GM18507 (cell line): ENCODE results near the gene ZBTB34.

Experiments used
- DNase-seq: peaks from one replicate; pipeline ENCODE4 v3.0.0; 2011; ENCODE audit warnings: low read depth; ENCODE audit not compliant: insufficient read length; ENCODE audit errors: extremely low spot score
- FAIRE-seq: peaks from 2 replicates; lab custom pipeline; 2011; peaks lifted over from hg19 to GRCh38; lab: Jason Lieb, UNC

Gene ZBTB34

GRCh38 chr9:126872516-126872915 is 12.1 kb downstream of the ZBTB34 start:
- no peak for DNase-seq

GRCh38 chr9:126874546-126875314 is 14.3 kb downstream of the ZBTB34 start:
- FAIRE-seq (no peak), DNase-seq (no peak)

More at GRCh38 chr9:126872516-126872915, 12.1 kb downstream of the ZBTB34 start:
- FAIRE-seq: peak; percentile 82

- no peak for DNase-seq
- FAIRE-seq: no peak
Measured at GRCh38 chr9:126875756-126876510, 15.5 kb downstream of the ZBTB34 start.

- DNase-seq (no peak), FAIRE-seq (no peak)
Measured at GRCh38 chr9:126876531-126876930, 16.1 kb downstream of the ZBTB34 start.

GRCh38 chr9:126877418-126877817 is 17.0 kb downstream of the ZBTB34 start:
- DNase-seq (no peak), FAIRE-seq (no peak)

GRCh38 chr9:126879288-126879687 is 18.8 kb downstream of the ZBTB34 start:
- no peak for DNase-seq
- no peak for FAIRE-seq

GRCh38 chr9:126880226-126880946 is 19.9 kb downstream of the ZBTB34 start:
- FAIRE-seq (no peak), DNase-seq (no peak)

GRCh38 chr9:126880947-126881332 is 20.5 kb downstream of the ZBTB34 start:
- DNase-seq (no peak), FAIRE-seq (no peak)

GRCh38 chr9:126882746-126883145 is 22.3 kb downstream of the ZBTB34 start:
- FAIRE-seq: no peak

GRCh38 chr9:126883636-126884035 is 23.2 kb downstream of the ZBTB34 start:
- FAIRE-seq (no peak), DNase-seq (no peak)

More at GRCh38 chr9:126882746-126883145, 22.3 kb downstream of the ZBTB34 start:
- DNase-seq: no peak

GRCh38 chr9:126885131-126885641 is 24.7 kb downstream of the ZBTB34 start:
- no peak for DNase-seq
- FAIRE-seq: no peak

- DNase-seq (no peak), FAIRE-seq (no peak)
Measured at GRCh38 chr9:126886034-126886822, 25.8 kb downstream of the ZBTB34 start.

- no peak for FAIRE-seq
- DNase-seq: no peak
Measured at GRCh38 chr9:126886897-126887296, 26.5 kb downstream of the ZBTB34 start.

GRCh38 chr9:126891676-126892075 is 31.2 kb downstream of the ZBTB34 start:
- FAIRE-seq: no peak
- DNase-seq: no peak

- DNase-seq: no peak
- FAIRE-seq: no peak
Measured at GRCh38 chr9:126893079-126893478, 32.6 kb downstream of the ZBTB34 start.

GRCh38 chr9:126894052-126894603 is 33.7 kb downstream of the ZBTB34 start:
- FAIRE-seq (no peak), DNase-seq (no peak)

GRCh38 chr9:126902210-126902609 is 41.8 kb downstream of the ZBTB34 start:
- DNase-seq (no peak), FAIRE-seq (no peak)

- no peak for DNase-seq
- FAIRE-seq: no peak
Measured at GRCh38 chr9:126904586-126904985, 44.1 kb downstream of the ZBTB34 start.

GRCh38 chr9:126906091-126906490 is 45.7 kb downstream of the ZBTB34 start:
- DNase-seq: no peak

More at GRCh38 chr9:126906091-126906490, 45.7 kb downstream of the ZBTB34 start:
- FAIRE-seq: no peak
